ENCODE results near the gene PPP2R3A.

Gene PPP2R3A

DNA sequence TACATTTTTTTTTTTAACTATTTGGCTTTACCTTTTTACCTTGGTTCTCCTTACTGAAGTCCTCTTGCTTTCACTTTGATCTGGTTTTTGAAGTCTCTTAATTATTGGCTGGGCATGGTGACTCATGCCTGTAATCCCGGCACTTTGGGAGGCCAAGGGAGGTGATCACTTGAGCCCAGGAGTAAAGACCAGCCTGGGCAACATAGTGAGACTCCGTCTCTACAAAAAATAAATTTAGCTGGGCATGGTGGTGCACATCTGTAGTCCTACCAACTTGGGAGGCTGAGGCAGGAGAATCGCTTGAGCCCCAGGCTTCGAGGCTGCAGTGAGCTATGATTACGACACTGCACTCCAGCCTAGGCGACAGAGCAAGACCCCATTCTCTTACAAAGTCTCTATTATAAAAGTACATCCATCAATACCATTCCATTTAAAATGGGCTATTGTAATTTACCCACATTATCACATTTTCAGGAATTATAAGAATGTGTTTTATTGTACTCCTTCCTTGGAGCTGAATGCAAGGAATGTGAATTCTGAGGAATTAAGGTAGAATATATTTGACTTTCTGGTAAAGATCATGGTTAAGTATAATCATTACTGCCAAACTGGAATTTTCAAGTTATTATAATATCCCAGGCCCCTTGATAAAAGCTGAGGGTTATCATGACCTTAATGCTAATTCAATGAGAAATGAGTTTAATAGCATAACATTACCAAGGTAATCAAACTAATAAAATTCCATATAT is 181.6 kb downstream of the PPP2R3A start:
- DNase-seq (ENCODE audit: low read depth): peak; percentile 21
- TF ChIP-seq CTCF (conservative IDR thresholded peaks at IDR 0.05; ENCODE audit: control insufficient read depth, insufficient read depth, low read depth, low read length): no peak
- no peak overlapping the region for H3K4me3 ChIP-seq (ENCODE audit: control insufficient read depth, low read depth, low read length)

DNA sequence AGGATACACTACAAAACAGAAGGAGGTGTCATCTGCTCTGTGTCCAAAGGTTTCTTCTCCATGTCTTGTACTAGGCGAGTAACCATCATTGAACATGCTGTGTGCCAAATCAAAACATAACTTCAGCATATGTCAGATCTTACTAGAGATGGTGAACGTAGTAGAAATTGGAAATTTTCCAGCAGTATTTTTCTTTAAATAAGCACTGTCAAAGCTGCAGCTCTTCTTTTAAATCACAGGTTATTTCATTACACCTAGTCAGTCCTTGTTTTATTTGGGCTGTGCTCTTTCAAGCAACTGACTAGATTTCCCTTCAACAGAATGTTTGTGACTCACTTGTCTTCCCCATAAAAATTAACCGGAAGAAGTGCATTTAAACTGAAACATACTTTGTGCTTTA is 184.1 kb downstream of the PPP2R3A start:
- no peak for TF ChIP-seq CTCF (conservative IDR thresholded peaks at IDR 0.05; ENCODE audit: control insufficient read depth, insufficient read depth, low read depth, low read length)
- DNase-seq (ENCODE audit: low read depth): peak; percentile 57
- no peak overlapping the region for H3K4me3 ChIP-seq (ENCODE audit: control insufficient read depth, low read depth, low read length)

DNA sequence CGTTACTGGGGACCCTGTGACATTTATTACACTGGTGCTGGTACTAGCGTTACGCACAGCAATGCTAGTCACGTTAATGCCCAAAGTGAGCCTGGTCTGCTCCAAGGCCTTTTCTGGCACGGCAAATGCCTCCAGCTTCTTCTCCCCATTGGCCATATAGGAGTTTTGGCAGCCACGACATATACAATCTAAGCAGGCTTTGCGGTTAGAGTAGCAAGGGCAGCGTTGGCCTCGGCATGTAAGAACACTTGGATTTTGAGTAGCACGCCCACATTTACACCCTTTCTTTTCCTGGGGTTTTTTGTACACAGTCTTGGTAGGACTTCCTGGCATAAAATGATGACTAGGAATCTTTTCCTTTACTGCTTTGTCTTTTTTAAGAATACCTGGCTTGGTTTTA is 185.7 kb downstream of the PPP2R3A start:
- no peak overlapping the region for H3K4me3 ChIP-seq (ENCODE audit: control insufficient read depth, low read depth, low read length)
- no peak for TF ChIP-seq CTCF (conservative IDR thresholded peaks at IDR 0.05; ENCODE audit: control insufficient read depth, insufficient read depth, low read depth, low read length)
- DNase-seq (ENCODE audit: low read depth): no peak

DNA sequence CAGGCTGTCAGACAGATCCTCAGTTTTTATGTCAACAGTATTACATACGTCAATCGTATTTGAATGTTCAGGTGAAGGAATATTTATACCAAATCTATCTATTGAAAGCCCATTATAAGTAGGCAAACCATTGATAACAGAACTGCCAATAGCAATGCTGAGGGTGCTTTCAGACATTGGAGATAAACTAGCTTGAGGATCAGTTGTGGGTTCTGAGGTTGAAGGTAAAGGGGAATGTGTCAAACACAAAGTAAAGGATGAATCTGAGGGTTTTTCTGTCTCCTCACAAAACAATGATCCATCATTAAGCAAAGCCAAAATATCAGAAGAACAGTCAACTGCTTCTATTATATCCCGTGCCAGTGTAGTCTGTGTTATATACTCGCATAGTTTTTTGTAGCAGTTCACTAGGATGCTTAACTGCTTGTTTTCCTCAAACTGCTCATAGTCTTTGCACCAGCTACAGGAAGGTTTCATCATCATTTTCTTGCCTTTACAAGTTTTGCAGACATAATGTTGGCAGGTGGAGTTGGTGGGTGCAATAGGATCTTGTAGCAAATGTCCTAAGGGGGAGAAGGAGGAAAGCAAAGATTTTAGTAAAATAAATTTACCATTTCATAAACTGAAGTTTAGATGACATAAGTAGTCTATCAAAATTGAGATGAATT is 186.8 kb downstream of the PPP2R3A start:
- no peak overlapping the region for H3K4me3 ChIP-seq (ENCODE audit: control insufficient read depth, low read depth, low read length)
- no peak for DNase-seq (ENCODE audit: low read depth)
- TF ChIP-seq CTCF (conservative IDR thresholded peaks at IDR 0.05; ENCODE audit: control insufficient read depth, insufficient read depth, low read depth, low read length): no peak

- no peak overlapping the region for H3K4me3 ChIP-seq (ENCODE audit: control insufficient read depth, low read depth, low read length)
- no peak for TF ChIP-seq CTCF (conservative IDR thresholded peaks at IDR 0.05; ENCODE audit: control insufficient read depth, insufficient read depth, low read depth, low read length)
- DNase-seq (ENCODE audit: low read depth): no peak
Observed at GRCh38 chr3:136152963-136153362, 187.4 kb downstream of the PPP2R3A start.

DNA sequence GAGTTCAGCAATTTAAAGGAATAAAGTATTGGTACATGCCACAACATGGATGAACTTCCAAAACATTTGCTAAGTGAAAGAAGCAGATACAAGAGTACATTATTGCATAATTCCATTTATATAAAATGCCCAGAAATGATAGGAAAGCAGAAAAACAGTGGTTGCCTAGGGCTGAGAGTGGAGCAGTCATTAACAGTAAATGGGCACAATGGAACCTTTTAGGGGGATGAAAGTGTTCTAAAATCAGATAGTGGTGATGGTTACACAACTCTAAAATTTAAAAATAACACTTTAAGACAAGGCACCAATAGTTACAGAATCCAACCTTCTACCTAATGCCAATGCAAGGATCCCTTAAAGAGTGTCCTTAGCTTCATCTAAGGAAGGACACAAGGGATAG is 196.0 kb downstream of the PPP2R3A start:
- no peak for TF ChIP-seq CTCF (conservative IDR thresholded peaks at IDR 0.05; ENCODE audit: control insufficient read depth, insufficient read depth, low read depth, low read length)
- no peak for DNase-seq (ENCODE audit: low read depth)
- no peak overlapping the region for H3K4me3 ChIP-seq (ENCODE audit: control insufficient read depth, low read depth, low read length)
